A673 (cell line): ENCODE data around the gene LRCOL1. TPM values are rescaled to one million over a fixed set of nuclear protein-coding genes. Genes with fewer than 3 reads are reported as not detected.

Experiments
- BruUV-seq: library from RNA; stranded (reverse); fragments of 400-500 nt; replicated peaks from 2 replicates; lab custom pipeline; 2021; lab: Mats Ljungman, UMichigan
- CTCF ChIA-PET: fragments of 300-600 bp; sonication (Branson Sonifier 250); formaldehyde crosslinking; loops from one replicate; lab custom pipeline; 2022; ENCODE audit warnings: antibody characterized with exemption; lab: Charles Lee
- POLR2A ChIA-PET: fragments of 300-600 bp; sonication (Branson Sonifier 250); formaldehyde crosslinking; loops from one replicate; lab custom pipeline; 2022; ENCODE audit warnings: antibody characterized with exemption; ENCODE audit not compliant: low non-redundant PET; lab: Charles Lee
- DNase-seq: peaks from one replicate; pipeline ENCODE4 v3.0.0-alpha.2; 2015; ENCODE audit warnings: low spot score
- H3K27ac ChIP-seq: fragments of 200-600 bp; sonication (generic); 2 replicates; pipeline ENCODE4 v1.5.1; 2016; ENCODE audit warnings: mixed run types, low read depth, mild to moderate bottlenecking, mixed read lengths, antibody characterized with exemption, low read length; ENCODE audit not compliant: poor library complexity, severe bottlenecking
- H3K27me3 ChIP-seq: fragments of 200-600 bp; sonication (generic); replicated peaks from 2 replicates; pipeline ENCODE4 v1.6.1; 2017; ENCODE audit warnings: mixed run types, low read depth, mild to moderate bottlenecking, mixed read lengths, antibody characterized with exemption, low read length; ENCODE audit not compliant: insufficient read depth, poor library complexity
- H3K36me3 ChIP-seq: fragments of 200-600 bp; sonication (generic); 2 replicates; pipeline ENCODE4 v1.6.1; 2016; ENCODE audit warnings: mixed run types, mild to moderate bottlenecking, mixed read lengths, antibody characterized with exemption, low read length; ENCODE audit not compliant: insufficient read depth, poor library complexity, severe bottlenecking
- H3K4me1 ChIP-seq: fragments of 200-600 bp; sonication (generic); 2 replicates; pipeline ENCODE4 v1.6.1; 2017; ENCODE audit warnings: mixed run types, mild to moderate bottlenecking, mixed read lengths, antibody characterized with exemption, low read length; ENCODE audit not compliant: insufficient read depth, poor library complexity, severe bottlenecking
- H3K4me3 ChIP-seq: fragments of 200-600 bp; sonication (generic); 2 replicates; pipeline ENCODE4 v1.5.1; 2016; ENCODE audit warnings: low read depth, mixed run types, mild to moderate bottlenecking, mixed read lengths, low read length; ENCODE audit not compliant: poor library complexity, severe bottlenecking
- H3K9me3 ChIP-seq: fragments of 200-600 bp; sonication (generic); 2 replicates; pipeline ENCODE4 v1.6.1; 2016; ENCODE audit warnings: mixed run types, low read depth, mild to moderate bottlenecking, mixed read lengths, antibody characterized with exemption, low read length; ENCODE audit not compliant: poor library complexity, severe bottlenecking
- CTCF ChIP-seq: fragments of 300-800, 200-600 bp; sonication (generic); conservative IDR thresholded peaks from 2 replicates; pipeline ENCODE4 v1.5.1; 2017; ENCODE audit warnings: low read depth, mild to moderate bottlenecking, antibody characterized with exemption, low read length, moderate library complexity, mixed read lengths
- EZH2 ChIP-seq: fragments of 200-600 bp; sonication (generic); IDR thresholded peaks from 2 replicates; pipeline ENCODE4 v1.6.1; 2017; ENCODE audit warnings: borderline replicate concordance, low read depth, mild to moderate bottlenecking, mixed read lengths, antibody characterized with exemption, low read length; ENCODE audit not compliant: poor library complexity, severe bottlenecking
- intact Hi-C: fragments of 100-400 bp; cut with micrococcal nuclease; formaldehyde crosslinking; loops from one replicate; pipeline ENCODE4 v1.10.0; 2022; ENCODE audit not compliant: unreplicated experiment
- total RNA-seq: library from RNA; stranded (reverse); gene quantifications from 2 replicates; pipeline ENCODE4 v1.2.3, GENCODE V29; 2021

The LRCOL1 gene
- total RNA-seq, 1 experiment from 2014 or later = not detected

DNA sequence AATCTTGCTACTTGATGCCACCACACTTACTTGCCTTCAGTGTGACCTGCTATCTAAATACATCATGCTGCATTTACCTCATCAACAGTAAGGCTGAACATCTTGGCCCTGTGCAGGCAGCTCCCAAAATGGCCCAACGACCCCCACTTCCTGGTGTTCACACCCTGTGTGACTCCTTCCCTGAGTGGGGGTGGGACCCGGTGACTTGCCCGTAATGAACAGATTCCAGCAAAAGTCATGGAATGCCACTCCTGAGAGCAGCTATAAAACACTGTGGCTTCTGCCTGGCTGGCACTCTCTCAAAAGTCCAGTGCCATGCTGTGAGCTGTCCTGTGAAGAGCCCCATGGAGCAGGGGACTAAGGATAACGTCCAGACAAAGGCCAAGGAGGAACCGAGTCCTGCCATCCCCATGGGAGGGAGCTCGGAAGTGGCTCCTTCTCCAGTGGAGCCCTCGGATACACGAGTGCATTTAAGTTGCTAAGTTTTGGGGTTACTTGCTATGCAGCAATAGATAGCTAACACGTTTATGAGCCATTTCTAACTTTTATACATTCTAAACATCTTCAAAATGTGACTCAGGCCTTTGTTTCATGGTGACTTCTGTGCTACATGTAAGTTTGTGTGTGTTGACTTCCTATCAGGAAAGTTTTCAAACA, 41.2 kb upstream of the LRCOL1 start:
- CTCF ChIA-PET = no interaction called here
- POLR2A ChIA-PET = no interaction called here
- TF ChIP-seq CTCF = no peak
- no peak for TF ChIP-seq EZH2
- no peak overlapping the region for H3K27ac ChIP-seq
- no peak overlapping the region for H3K4me3 ChIP-seq
- H3K27me3 ChIP-seq = no peaks in the 10 kb centered on the region
- H3K9me3 ChIP-seq = no peaks in the 10 kb centered on the region
- intact Hi-C loops = no loop called here
- no peaks in the 10 kb centered on the region for H3K4me1 ChIP-seq
- H3K36me3 ChIP-seq = peaks cover 95% of the 10 kb centered on the region
- no TSS peak for BruUV-seq
- no peak for DNase-seq

- Histone ChIP-seq H3K4me3 (no peak overlapping the region), H3K4me1 (no peaks in the 10 kb centered on the region), H3K36me3 (peaks cover 91% of the 10 kb centered on the region), H3K27me3 (no peaks in the 10 kb centered on the region), H3K9me3 (no peaks in the 10 kb centered on the region), H3K27ac (no peak overlapping the region)
- intact Hi-C loops = no loop called here
- ChIA-PET CTCF (no interaction called here), POLR2A (no interaction called here)
- TF ChIP-seq EZH2 (no peak), CTCF (no peak)
- DNase-seq = no peak
- BruUV-seq = no TSS peak
Measured at GRCh38 chr12:132649226-132649945, 39.0 kb upstream of the LRCOL1 start.

GRCh38 chr12:132648616-132649225, 38.3 kb upstream of the LRCOL1 start:
- no peaks in the 10 kb centered on the region for H3K9me3 ChIP-seq
- intact Hi-C loops = no loop called here
- ChIA-PET POLR2A (no interaction called here), CTCF (no interaction called here)
- H3K4me1 ChIP-seq = no peaks in the 10 kb centered on the region
- H3K27me3 ChIP-seq = no peaks in the 10 kb centered on the region
- H3K36me3 ChIP-seq = peaks cover 91% of the 10 kb centered on the region
- no peak overlapping the region for H3K27ac ChIP-seq
- TF ChIP-seq EZH2 (no peak), CTCF (no peak)
- no TSS peak for BruUV-seq
- H3K4me3 ChIP-seq = no peak overlapping the region
- DNase-seq = no peak
